Prostate gland (tissue), 2 donors: Measurements from ENCODE around the gene PTGER1.

ENCODE experiments used
- CTCF ChIP-seq, 4 experiments: fragments of 200-600 bp in 2 of 4; fragments of 450-650 bp in 2 of 4; sonication (generic) in 2 of 4; IDR thresholded peaks; 1 replicate in 3 of 4; 2 replicates in 1 of 4; pipeline ENCODE4 v1.5.1; 2016 to 2019; ENCODE audit warnings: antibody characterized with exemption in 4 of 4, mild to moderate bottlenecking in 2 of 4, moderate library complexity in 2 of 4
- POLR2A ChIP-seq: fragments of 450-650 bp; IDR thresholded peaks from one replicate; pipeline ENCODE4 v1.6.1; 2016; ENCODE audit warnings: antibody characterized with exemption, mild to moderate bottlenecking
- POLR2AphosphoS5 ChIP-seq: sonication (generic); formaldehyde crosslinking; IDR thresholded peaks from one replicate; pipeline ENCODE4 v1.6.1; 2017; ENCODE audit warnings: antibody characterized with exemption

DNA sequence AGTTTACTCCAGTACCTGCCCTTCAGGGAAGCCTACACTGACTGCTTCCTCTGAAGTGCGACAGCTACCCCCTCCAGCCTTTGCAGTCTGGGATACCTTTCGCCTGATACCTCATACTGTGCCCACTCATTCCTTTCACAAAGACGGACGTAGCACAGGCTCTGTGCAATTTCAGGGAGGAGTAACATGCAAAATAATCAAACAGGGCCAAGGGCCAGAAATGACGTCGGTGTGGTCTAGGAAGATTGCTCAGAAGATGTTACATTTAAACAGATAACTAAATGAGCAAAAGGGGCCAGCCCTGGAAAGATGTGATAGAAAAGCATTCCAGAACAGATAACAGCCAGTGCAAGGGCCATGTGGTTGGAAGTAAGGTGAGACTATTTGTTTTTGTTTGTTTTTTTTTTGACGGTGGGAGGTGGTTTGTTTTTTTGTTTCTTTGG, 49.4 kb downstream of the PTGER1 start:
- TF ChIP-seq CTCF (IDR thresholded peaks at IDR 0.05) (no peak), POLR2A (no peak), POLR2AphosphoS5 (no peak)
